Activated CD8-positive, alpha-beta memory T cell treated with anti-CD3 and anti-CD28 coated beads for 48 hours (primary cell): Measurements from ENCODE around the gene GRM5.
"Not testable (repeated sequence)": the region's sequence is repeated elsewhere in the genome, so short reads cannot be mapped to it uniquely, and the experiment has no call there.

ENCODE experiments used
- DNase-seq, 3 experiments: peaks; one replicate each; pipeline ENCODE4 v3.0.0-alpha.2; 2020; ENCODE audit warnings: low read depth in 2 of 3, low spot score in 2 of 3

GRM5 gene

GRCh38 chr11:88543902-88544655 lies 521.7 kb downstream of the GRM5 start:
- peak; percentile 33 to 42 (median 38) for DNase-seq

GRCh38 chr11:88541006-88541405 lies 524.8 kb downstream of the GRM5 start:
- no peak for DNase-seq

GRCh38 chr11:88538098-88538497 lies 527.7 kb downstream of the GRM5 start:
- DNase-seq = no peak

- no peak for DNase-seq
Measured at GRCh38 chr11:88537613-88538012, 528.2 kb downstream of the GRM5 start.

- DNase-seq = no peak
Measured at GRCh38 chr11:88536616-88537265, 529.0 kb downstream of the GRM5 start.

- no peak for DNase-seq
Measured at GRCh38 chr11:88535916-88536547, 529.8 kb downstream of the GRM5 start.

- no peak for DNase-seq
Measured at GRCh38 chr11:88535266-88535665, 530.5 kb downstream of the GRM5 start.

- DNase-seq = not testable (repeated sequence)
Measured at GRCh38 chr11:88534706-88535105, 531.1 kb downstream of the GRM5 start.

- DNase-seq = no peak
Measured at GRCh38 chr11:88534185-88534584, 531.6 kb downstream of the GRM5 start.

- DNase-seq = no peak
Measured at GRCh38 chr11:88533001-88533400, 532.8 kb downstream of the GRM5 start.

GRCh38 chr11:88531831-88532230 lies 534.0 kb downstream of the GRM5 start:
- DNase-seq = no peak

- DNase-seq = no peak
Measured at GRCh38 chr11:88529426-88529825, 536.4 kb downstream of the GRM5 start.

GRCh38 chr11:88523386-88524071 lies 542.3 kb downstream of the GRM5 start:
- DNase-seq = no peak

- DNase-seq = no peak
Measured at GRCh38 chr11:88522624-88523385, 543.0 kb downstream of the GRM5 start.

- DNase-seq = no peak
Measured at GRCh38 chr11:88521799-88522201, 544.0 kb downstream of the GRM5 start.

GRCh38 chr11:88521399-88521798 lies 544.4 kb downstream of the GRM5 start:
- no peak for DNase-seq

GRCh38 chr11:88520391-88520790 lies 545.4 kb downstream of the GRM5 start:
- DNase-seq = no peak

GRCh38 chr11:88515002-88515401 lies 550.8 kb downstream of the GRM5 start:
- DNase-seq = no peak

- no peak for DNase-seq
Measured at GRCh38 chr11:88511006-88511405, 554.8 kb downstream of the GRM5 start.

- DNase-seq = peak in 1 of 3 experiments; percentile 15
Measured at GRCh38 chr11:88508759-88509581, 556.8 kb downstream of the GRM5 start.
